Kidney epithelial cell (primary cell): ENCODE measurements around the gene DOCK1. TPM values are rescaled to one million over a fixed set of nuclear protein-coding genes. Genes with fewer than 3 reads are reported as not detected.

Experiments
- DNase-seq: peaks from one replicate; pipeline ENCODE4 v3.0.0-alpha.2; 2010; ENCODE audit warnings: low read depth
- H3K27me3 ChIP-seq: 2 replicates; pipeline ENCODE4 v1.6.0; 2011; ENCODE audit warnings: low read length; ENCODE audit not compliant: control insufficient read depth, insufficient read depth
- H3K36me3 ChIP-seq: 2 replicates; pipeline ENCODE4 v1.5.1; 2011; ENCODE audit warnings: low read length; ENCODE audit not compliant: control insufficient read depth, insufficient read depth
- H3K4me3 ChIP-seq: 2 replicates; pipeline ENCODE4 v1.5.1; 2011; ENCODE audit warnings: low read depth, mild to moderate bottlenecking, control low read depth, low read length
- total RNA-seq: library from RNA; depleted of rRNA; stranded (reverse); fragments of >200 nt; gene quantifications from 2 replicates; pipeline ENCODE4 v1.2.3, GENCODE V29; 2015
- TF ChIP-seq, protein P1 (sequence below): IDR thresholded peaks from 2 replicates; pipeline ENCODE4 v1.5.1; 2011; ENCODE audit warnings: mild to moderate bottlenecking, moderate library complexity, low read length, control low read depth, inconsistent platforms; ENCODE audit not compliant: insufficient read depth, poor library complexity, severe bottlenecking

Gene DOCK1
- total RNA-seq, 1 donor from 2014 or later = 39.5 TPM

DNA sequence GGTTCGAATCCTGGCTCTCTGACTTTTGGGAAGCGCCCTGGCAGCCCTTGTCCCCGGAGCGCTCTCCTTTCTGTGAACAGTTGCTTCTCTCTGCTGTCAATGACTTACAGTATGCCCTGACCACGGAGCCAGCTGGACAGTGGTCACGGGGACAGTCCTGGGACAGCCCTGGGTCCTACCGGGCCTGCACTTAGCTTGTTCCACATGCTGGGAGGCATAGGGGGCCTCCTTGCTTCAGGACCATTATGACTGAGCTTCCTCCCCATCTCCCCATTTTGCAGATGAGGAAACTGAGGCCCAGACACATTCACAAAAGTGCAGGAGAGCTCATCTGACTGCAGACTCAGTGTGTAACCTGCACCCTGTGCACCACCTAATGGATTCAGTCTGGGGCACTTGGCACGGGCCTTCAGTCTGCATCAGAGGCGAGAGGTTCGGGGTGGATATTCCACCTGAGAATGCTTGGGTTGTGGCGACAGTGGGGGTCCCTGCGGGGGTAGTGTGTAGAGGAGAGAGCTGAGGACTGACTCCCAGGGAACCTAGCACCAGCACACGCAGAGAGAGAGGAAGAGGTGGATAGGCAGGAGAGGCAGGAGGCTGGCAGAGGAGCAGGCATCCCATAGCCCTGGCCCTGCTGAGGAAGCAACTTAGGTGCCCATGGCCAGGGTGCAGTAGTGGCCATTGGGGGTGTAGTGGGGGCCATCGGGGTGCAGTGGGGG lies 1.6 kb downstream of the DOCK1 start:
- DNase-seq = no peak
- H3K27me3 ChIP-seq = no peaks in the 10 kb centered on the region
- TF ChIP-seq, protein P1, sequence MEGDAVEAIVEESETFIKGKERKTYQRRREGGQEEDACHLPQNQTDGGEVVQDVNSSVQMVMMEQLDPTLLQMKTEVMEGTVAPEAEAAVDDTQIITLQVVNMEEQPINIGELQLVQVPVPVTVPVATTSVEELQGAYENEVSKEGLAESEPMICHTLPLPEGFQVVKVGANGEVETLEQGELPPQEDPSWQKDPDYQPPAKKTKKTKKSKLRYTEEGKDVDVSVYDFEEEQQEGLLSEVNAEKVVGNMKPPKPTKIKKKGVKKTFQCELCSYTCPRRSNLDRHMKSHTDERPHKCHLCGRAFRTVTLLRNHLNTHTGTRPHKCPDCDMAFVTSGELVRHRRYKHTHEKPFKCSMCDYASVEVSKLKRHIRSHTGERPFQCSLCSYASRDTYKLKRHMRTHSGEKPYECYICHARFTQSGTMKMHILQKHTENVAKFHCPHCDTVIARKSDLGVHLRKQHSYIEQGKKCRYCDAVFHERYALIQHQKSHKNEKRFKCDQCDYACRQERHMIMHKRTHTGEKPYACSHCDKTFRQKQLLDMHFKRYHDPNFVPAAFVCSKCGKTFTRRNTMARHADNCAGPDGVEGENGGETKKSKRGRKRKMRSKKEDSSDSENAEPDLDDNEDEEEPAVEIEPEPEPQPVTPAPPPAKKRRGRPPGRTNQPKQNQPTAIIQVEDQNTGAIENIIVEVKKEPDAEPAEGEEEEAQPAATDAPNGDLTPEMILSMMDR = no peak
- peak overlapping the region; percentile 71 for H3K4me3 ChIP-seq
- H3K36me3 ChIP-seq = no peaks in the 10 kb centered on the region

DNA sequence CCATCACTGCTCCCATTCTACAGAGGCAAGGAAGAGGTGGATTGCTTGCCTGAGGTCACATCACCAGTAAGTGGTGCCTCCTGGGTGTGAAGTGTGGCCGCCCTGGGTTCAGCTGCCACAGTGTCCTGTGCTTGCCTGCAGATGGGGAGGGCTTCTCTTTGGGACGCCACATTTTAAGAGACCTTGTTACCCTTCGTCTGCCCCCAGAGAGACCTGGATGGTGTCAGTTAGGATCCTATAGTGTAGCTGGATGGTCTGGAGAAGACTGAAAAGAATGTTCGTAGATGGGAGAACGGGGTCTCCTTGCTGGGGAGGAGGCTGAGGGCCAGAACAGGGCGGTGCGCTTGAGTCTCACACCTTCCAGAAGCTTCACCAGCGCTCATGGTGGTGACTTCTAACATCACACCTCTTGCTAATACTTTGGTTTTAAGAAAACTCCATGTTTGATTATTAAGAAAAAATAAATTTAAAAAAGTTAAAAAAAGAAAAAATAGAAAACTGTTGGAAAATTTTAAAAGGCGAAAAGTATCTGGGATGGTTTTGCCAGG lies 2.3 kb downstream of the DOCK1 start:
- TF ChIP-seq, protein P1 = no peak
- DNase-seq = no peak
- Histone ChIP-seq H3K4me3 (no peak overlapping the region), H3K27me3 (no peaks in the 10 kb centered on the region), H3K36me3 (no peaks in the 10 kb centered on the region)

DNA sequence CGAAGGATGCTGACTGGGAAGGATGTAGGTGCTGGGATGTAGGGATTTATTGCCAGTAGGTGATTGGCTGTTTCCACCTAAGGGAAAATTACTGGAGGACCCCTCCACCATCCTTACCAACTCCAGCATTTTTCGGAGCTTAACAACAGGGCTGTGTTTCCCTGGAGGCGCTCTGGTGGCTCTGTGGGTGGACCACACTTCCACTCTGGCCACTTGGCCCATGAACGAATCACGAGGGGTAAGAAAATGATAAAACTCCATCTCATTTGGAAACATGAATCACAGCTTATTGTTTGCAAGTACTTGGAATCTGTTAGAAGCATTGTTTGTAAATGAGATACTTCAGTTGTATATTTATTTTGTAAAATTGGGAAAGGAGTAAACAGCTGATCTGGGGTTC lies 3.0 kb downstream of the DOCK1 start:
- H3K27me3 ChIP-seq = no peaks in the 10 kb centered on the region
- no peak for DNase-seq
- TF ChIP-seq, protein P1 = no peak
- no peak overlapping the region for H3K4me3 ChIP-seq
- H3K36me3 ChIP-seq = no peaks in the 10 kb centered on the region

DNA sequence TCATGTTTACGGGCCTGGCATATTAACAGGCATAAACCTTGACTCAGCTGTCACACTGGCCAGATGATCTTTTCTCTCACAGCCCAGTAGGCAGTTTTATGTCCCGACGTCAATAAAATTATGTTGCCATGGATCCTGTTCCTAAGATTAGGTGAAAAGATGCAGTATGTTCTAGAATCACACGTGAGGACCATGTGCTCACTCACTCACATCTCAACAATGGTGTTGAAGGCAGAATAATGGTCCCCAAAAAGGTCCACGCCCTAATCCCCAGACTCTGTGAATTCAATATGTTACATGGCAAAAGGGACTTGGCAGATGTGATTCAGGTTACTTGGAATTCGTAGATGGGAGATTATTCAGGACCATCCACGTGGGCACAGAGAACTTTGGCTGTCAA lies 3.5 kb downstream of the DOCK1 start:
- H3K4me3 ChIP-seq = no peak overlapping the region
- DNase-seq = no peak
- TF ChIP-seq, protein P1 = no peak
- H3K27me3 ChIP-seq = no peaks in the 10 kb centered on the region
- no peaks in the 10 kb centered on the region for H3K36me3 ChIP-seq

DNA sequence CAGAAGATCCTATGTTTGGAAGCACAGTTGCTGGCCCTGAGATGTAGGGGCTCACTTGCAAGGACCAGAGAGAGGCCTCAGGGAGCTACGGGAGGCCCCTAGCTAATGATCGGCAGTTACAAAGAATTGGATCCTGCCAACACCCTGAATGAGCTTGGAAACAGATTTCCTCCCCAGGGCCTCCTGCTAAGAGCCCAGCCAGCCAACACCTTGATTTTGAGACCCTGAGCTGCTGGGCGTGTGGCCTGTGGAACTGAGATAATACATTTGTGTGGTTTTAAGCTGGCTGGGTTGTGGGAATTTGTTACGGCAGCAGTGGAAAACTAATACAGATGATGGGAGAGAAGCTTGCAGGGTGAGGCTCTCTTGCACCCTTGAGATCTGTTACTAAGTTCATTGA lies 3.9 kb downstream of the DOCK1 start:
- TF ChIP-seq, protein P1 = no peak
- no peak for DNase-seq
- no peaks in the 10 kb centered on the region for H3K27me3 ChIP-seq
- no peaks in the 10 kb centered on the region for H3K36me3 ChIP-seq
- H3K4me3 ChIP-seq = no peak overlapping the region

DNA sequence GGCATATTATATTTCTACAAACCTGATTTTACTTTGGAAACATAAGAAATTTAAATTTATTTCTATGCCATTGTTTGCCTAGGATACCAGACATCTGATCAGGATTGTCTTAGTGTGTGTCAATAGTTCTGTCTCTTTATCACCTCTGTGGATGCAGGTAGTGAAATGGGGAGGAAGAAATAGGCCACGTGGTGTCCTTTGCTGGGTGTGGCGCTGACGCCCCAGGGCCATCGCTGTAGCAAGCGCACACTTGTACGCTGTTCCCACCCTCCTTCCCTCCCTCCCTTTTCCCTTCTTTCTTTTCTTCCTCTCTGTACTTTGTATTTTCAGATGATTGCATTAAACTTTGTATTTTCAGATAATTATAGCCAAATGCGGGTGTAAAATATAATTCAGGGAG lies 5.0 kb downstream of the DOCK1 start:
- DNase-seq = no peak
- Histone ChIP-seq H3K36me3 (no peaks in the 10 kb centered on the region), H3K4me3 (no peak overlapping the region), H3K27me3 (no peaks in the 10 kb centered on the region)
- TF ChIP-seq, protein P1 = no peak
